HCT116 (cell line): ENCODE measurements around the gene KHK. TPM values are rescaled to one million over a fixed set of nuclear protein-coding genes. Genes with fewer than 3 reads are reported as not detected.

Experiments
- ATAC-seq: fragments of 200-7000 bp; cut with Tn5 transposase; 2 replicates; pipeline ENCODE4 v1.9.1; 2020; ENCODE audit warnings: mild to moderate bottlenecking, moderate library complexity
- BruUV-seq: library from RNA; stranded (reverse); fragments of 400-500 nt; replicated peaks from 2 replicates; lab custom pipeline; 2021; lab: Mats Ljungman, UMichigan
- CTCF ChIA-PET: fragments of 300-600 bp; sonication (Branson Sonifier 250); formaldehyde crosslinking; loops from one replicate; lab custom pipeline; 2021; ENCODE audit warnings: antibody characterized with exemption; lab: Charles Lee
- POLR2A ChIA-PET: fragments of 300-600, 350-600 bp; sonication (Branson Sonifier 250); formaldehyde crosslinking; loops from one replicate; lab custom pipeline; 2021; ENCODE audit warnings: antibody characterized with exemption; lab: Charles Lee
- RAD21 ChIA-PET, 2 experiments: fragments of 300-600 bp; sonication (Branson Sonifier 250); formaldehyde crosslinking; loops; one replicate each; lab custom pipeline; 2023; ENCODE audit warnings: low total read pairs in 2 of 2; ENCODE audit not compliant: uncharacterized antibody in 2 of 2, unreplicated experiment in 2 of 2, low non-redundant PET in 1 of 2; lab: Charles Lee
- DNase-seq: peaks from one replicate; pipeline ENCODE4 v3.0.0-alpha.2; 2010; ENCODE audit warnings: low read depth, low spot score
- H2AFZ ChIP-seq: fragments of 200-600 bp; shearing (Covaris generic), sonication (generic); 2 replicates; pipeline ENCODE4 v1.6.1; 2017; ENCODE audit warnings: low read depth, mixed run types, mixed read lengths, antibody characterized with exemption, low read length; ENCODE audit not compliant: poor library complexity, severe bottlenecking
- H3K27ac ChIP-seq: 2 replicates; pipeline ENCODE4 v1.5.1; 2012; ENCODE audit warnings: low read depth, low read length
- H3K27me3 ChIP-seq: fragments of 200-600 bp; sonication (generic); 2 replicates; pipeline ENCODE4 v1.6.1; 2016; ENCODE audit warnings: mixed run types, low read length, mixed read lengths; ENCODE audit not compliant: insufficient read depth
- H3K36me3 ChIP-seq, 2 experiments: fragments of 200-500 bp in 1 of 2; fragments of 200-600 bp in 1 of 2; sonication (Bioruptor generic) in 1 of 2; sonication (generic) in 1 of 2; 2 replicates each; pipeline versions ENCODE4 v1.5.1 to v1.6.1; 2014 to 2016; ENCODE audit warnings: low read length in 2 of 2, inconsistent platforms in 1 of 2, mixed read lengths in 1 of 2, mixed run types in 1 of 2; ENCODE audit not compliant: insufficient read depth in 2 of 2, control insufficient read depth in 1 of 2
- H3K4me1 ChIP-seq, 2 experiments: fragments of 200-600 bp in 1 of 2; sonication (generic) in 1 of 2; 2 replicates each; pipeline versions ENCODE4 v1.5.1 to v1.6.1; 2012 to 2017; ENCODE audit warnings: low read length in 2 of 2, inconsistent platforms in 1 of 2, mild to moderate bottlenecking in 1 of 2, mixed read lengths in 1 of 2, mixed run types in 1 of 2, moderate library complexity in 1 of 2; ENCODE audit not compliant: insufficient read depth in 2 of 2, control insufficient read depth in 1 of 2
- H3K4me2 ChIP-seq: fragments of 200-600 bp; sonication (generic); 2 replicates; pipeline ENCODE4 v1.6.1; 2017; ENCODE audit warnings: mixed run types, low read length, mixed read lengths
- H3K4me3 ChIP-seq, 2 experiments: fragments of 200-600 bp in 1 of 2; sonication (generic) in 1 of 2; replicated peaks in 1 of 2; 2 replicates each; pipeline ENCODE4 v1.5.1; 2011 to 2016; ENCODE audit warnings: low read length in 2 of 2, control low read depth in 1 of 2, low read depth in 1 of 2, mild to moderate bottlenecking in 1 of 2, mixed read lengths in 1 of 2, mixed run types in 1 of 2
- H3K79me2 ChIP-seq: fragments of 200-600 bp; sonication (generic); 2 replicates; pipeline ENCODE4 v1.6.1; 2017; ENCODE audit warnings: mild to moderate bottlenecking, mixed run types, low read length, moderate library complexity, mixed read lengths; ENCODE audit not compliant: insufficient read depth
- H3K9ac ChIP-seq: fragments of 200-600 bp; sonication (generic); 2 replicates; pipeline ENCODE4 v1.6.1; 2016; ENCODE audit warnings: low read length, mixed read lengths
- H3K9me2 ChIP-seq: fragments of 200-600 bp; sonication (generic), shearing (Covaris generic); 2 replicates; pipeline ENCODE4 v1.6.1; 2017; ENCODE audit warnings: mixed run types, mild to moderate bottlenecking, moderate library complexity; ENCODE audit not compliant: insufficient read depth
- H3K9me3 ChIP-seq, 2 experiments: fragments of 200-500 bp in 1 of 2; fragments of 200-600 bp in 1 of 2; sonication (Bioruptor generic) in 1 of 2; sonication (generic) in 1 of 2; 2 replicates each; pipeline ENCODE4 v1.6.1; 2014 to 2017; ENCODE audit warnings: low read length in 2 of 2, mixed read lengths in 2 of 2, inconsistent platforms in 1 of 2, low read depth in 1 of 2, mild to moderate bottlenecking in 1 of 2, mixed run types in 1 of 2, moderate library complexity in 1 of 2; ENCODE audit not compliant: control insufficient read depth in 1 of 2, insufficient read depth in 1 of 2
- H4K20me1 ChIP-seq: fragments of 200-600 bp; sonication (generic), shearing (Covaris generic); 2 replicates; pipeline ENCODE4 v1.6.1; 2017; ENCODE audit warnings: mixed run types, mild to moderate bottlenecking, moderate library complexity; ENCODE audit not compliant: insufficient read depth
- ATF3 ChIP-seq: IDR thresholded peaks from 2 replicates; pipeline ENCODE4 v1.6.1; 2012
- CTCF ChIP-seq, 3 experiments: fragments of 200-600 bp in 1 of 3; sonication (generic) in 1 of 3; IDR thresholded peaks in 2 of 3; conservative IDR thresholded peaks in 1 of 3; 2 replicates each; pipeline ENCODE4 v1.5.1; 2012 to 2017; ENCODE audit warnings: low read depth in 2 of 3, low read length in 2 of 3, antibody characterized with exemption in 1 of 3, borderline replicate concordance in 1 of 3, control low read depth in 1 of 3, mild to moderate bottlenecking in 1 of 3, mixed read lengths in 1 of 3, mixed run types in 1 of 3, moderate library complexity in 1 of 3; ENCODE audit not compliant: insufficient read depth in 1 of 3
- FOSL1 ChIP-seq: IDR thresholded peaks from 2 replicates; pipeline ENCODE4 v1.6.1; 2012; ENCODE audit warnings: low read depth
- MAX ChIP-seq: IDR thresholded peaks from 2 replicates; pipeline ENCODE4 v1.6.1; 2012
- POLR2A ChIP-seq: IDR thresholded peaks from 2 replicates; pipeline ENCODE4 v1.7.0; 2011; ENCODE audit warnings: borderline replicate concordance; ENCODE audit not compliant: insufficient read depth, insufficient read length; ENCODE audit errors: extremely low read depth
- RAD21 ChIP-seq: IDR thresholded peaks from 2 replicates; pipeline ENCODE4 v1.6.1; 2012; ENCODE audit warnings: low read depth, mild to moderate bottlenecking
- SP1 ChIP-seq: IDR thresholded peaks from 2 replicates; pipeline ENCODE4 v1.6.1; 2012; ENCODE audit warnings: low read depth
- TCF7L2 ChIP-seq: IDR thresholded peaks from 2 replicates; pipeline ENCODE4 v1.7.0; 2011; ENCODE audit warnings: borderline replicate concordance, inconsistent platforms; ENCODE audit not compliant: insufficient read depth, insufficient read length; ENCODE audit errors: extremely low read depth
- ZBTB33 ChIP-seq: IDR thresholded peaks from 2 replicates; pipeline ENCODE4 v1.6.1; 2011; ENCODE audit warnings: mild to moderate bottlenecking, low read length, moderate library complexity; ENCODE audit not compliant: insufficient replicate concordance; ENCODE audit errors: extremely low read depth
- intact Hi-C: fragments of 100-400 bp; cut with micrococcal nuclease; formaldehyde crosslinking; loops from 2 replicates; pipeline ENCODE4 v1.10.0; 2022
- total RNA-seq: library from RNA; stranded (reverse); gene quantifications from one replicate; pipeline ENCODE4 v1.2.1, GENCODE V29; 2021; ENCODE audit not compliant: unreplicated experiment

KHK gene
- total RNA-seq, 1 experiment from 2014 or later: 6.7 TPM

- Histone ChIP-seq H3K4me1 (no peaks in the 10 kb centered on the region), H3K36me3 (peaks cover 1 to 5% of the 10 kb centered on the region in 2 experiments; a peak in 1 of 4 replicates), H3K27me3 (no peaks in the 10 kb centered on the region), H3K9ac (no peak overlapping the region), H3K4me2 (no peak overlapping the region), H3K4me3 (no peak overlapping the region)
- no peak for ATAC-seq
- no peak for TF ChIP-seq SP1
- no peak for TF ChIP-seq CTCF (IDR thresholded peaks at IDR 0.05 in 2 of 3, conservative IDR thresholded peaks at IDR 0.05 in 1 of 3; ENCODE audit: borderline replicate concordance in 1 of 3, insufficient read depth in 1 of 3, low read depth in 2 of 3, low read length in 2 of 3)
- no peak for TF ChIP-seq ZBTB33
- no peak for TF ChIP-seq ATF3
- no peak for TF ChIP-seq RAD21
- TF ChIP-seq FOSL1: no peak
- no peak for TF ChIP-seq POLR2A
- TF ChIP-seq MAX: no peak
- no peak for TF ChIP-seq TCF7L2
- TF ChIP-seq, all 23 proteins: peak for 0
- intact Hi-C loops: no loop called here
- H3K79me2 ChIP-seq: no peaks in the 10 kb centered on the region
- DNase-seq: no peak
- ChIA-PET RAD21 (no interaction called here), POLR2A (no interaction called here), CTCF (no interaction called here)
- H3K27ac ChIP-seq: no peak overlapping the region
- H4K20me1 ChIP-seq: no peaks in the 10 kb centered on the region
- no TSS peak for BruUV-seq
- no peaks in the 10 kb centered on the region for H3K9me3 ChIP-seq
- H2AFZ ChIP-seq: no peak overlapping the region
- no peaks in the 10 kb centered on the region for H3K9me2 ChIP-seq
Observed at GRCh38 chr2:27126252-27126710, 39.7 kb downstream of the KHK start.
